SKM-1 (cell line): ENCODE measurements around the gene ACTN1.
"Not testable (repeated sequence)": the region's sequence is repeated elsewhere in the genome, so short reads cannot be mapped to it uniquely, and the experiment has no call there.

Experiments used
- DNase-seq: peaks from one replicate; lab custom pipeline; 2025; ENCODE audit not compliant: unreplicated experiment; lab: John Stamatoyannopoulos, UW

ACTN1 gene

DNA sequence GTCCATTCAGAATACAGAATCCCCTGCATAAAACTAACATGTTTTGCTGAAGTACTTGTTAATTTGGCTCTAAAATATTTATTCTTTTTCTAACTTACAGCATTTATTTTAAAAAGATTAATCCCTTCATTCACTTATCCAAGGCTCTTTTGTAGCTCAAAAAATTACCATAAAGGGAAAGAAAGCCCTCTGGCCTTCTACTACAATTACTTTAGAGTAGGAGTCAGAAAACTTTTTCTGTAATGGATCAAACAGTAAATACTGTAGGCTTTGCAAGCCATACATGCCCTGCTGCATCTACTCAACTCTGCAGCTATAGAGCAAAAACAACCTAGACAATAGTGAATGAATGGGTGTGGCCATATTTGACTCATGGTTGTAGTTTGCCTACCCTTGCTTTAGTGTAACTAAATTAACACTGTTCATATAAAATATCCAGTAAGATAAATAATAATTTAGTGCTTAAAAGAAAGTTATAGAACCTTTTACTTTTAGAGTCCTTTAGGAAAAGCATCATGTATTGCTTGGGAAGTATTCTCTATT lies 112.0 kb downstream of the ACTN1 start:
- no peak for DNase-seq

DNA sequence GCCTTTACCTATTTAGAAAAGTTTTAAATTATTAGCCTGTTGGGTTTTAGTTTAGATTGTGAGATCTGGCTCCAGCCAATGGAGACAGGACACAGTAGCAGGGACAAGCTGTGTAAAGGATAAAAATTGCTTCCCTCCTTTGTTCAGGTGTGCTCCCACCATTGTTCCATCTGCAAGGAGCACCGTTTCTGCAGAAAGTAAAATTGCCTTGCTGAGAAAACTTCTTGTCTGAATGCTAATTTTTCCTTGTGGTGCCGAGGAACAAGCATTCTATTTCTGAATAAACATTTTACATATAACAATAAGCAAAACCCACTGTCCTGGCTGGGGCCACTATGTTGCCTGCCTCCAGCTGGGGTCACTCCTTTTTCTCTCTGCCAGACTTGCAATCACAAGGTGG lies 113.6 kb downstream of the ACTN1 start:
- DNase-seq = no peak

GRCh38 chr14:68864361-68864750 lies 114.7 kb downstream of the ACTN1 start:
- DNase-seq = no peak

DNA sequence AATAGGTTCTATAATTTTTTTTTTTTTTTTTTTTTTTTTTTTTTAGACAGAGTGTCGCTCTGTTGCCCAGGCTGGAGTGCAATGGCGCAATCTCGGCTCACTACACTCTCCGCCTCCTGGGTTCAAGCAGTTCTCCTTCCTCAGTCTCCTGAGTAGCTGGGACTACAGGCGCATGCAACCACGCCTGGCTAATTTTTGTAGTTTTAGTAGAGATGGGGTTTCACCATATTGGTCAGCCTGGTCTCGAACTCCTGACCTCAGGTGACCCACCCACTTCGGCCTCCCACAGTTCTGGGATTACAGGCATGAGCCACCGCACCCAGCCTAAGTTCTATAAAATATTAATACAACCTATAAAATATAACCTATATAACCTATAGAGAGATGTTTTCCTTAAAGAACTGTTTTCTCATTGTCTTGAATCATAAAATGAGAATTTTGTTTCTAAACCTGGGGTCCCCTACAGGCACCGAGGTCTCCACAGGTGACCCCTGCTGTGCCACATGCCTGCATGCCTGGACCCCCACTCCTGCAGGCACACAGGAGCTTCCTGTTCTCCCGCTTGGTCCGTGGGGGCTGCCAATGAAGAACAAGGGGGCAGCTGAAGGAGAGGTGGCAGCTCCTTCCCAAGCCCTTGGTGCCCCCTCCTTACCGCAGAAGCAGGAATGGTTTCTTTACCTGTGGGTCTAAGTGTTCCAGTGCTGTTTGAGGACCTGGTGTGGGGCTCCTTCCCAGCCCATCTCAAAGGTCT lies 115.3 kb downstream of the ACTN1 start:
- no peak for DNase-seq

- DNase-seq = peak; percentile 29
Measured at GRCh38 chr14:68862954-68863594, 116.0 kb downstream of the ACTN1 start.

DNA sequence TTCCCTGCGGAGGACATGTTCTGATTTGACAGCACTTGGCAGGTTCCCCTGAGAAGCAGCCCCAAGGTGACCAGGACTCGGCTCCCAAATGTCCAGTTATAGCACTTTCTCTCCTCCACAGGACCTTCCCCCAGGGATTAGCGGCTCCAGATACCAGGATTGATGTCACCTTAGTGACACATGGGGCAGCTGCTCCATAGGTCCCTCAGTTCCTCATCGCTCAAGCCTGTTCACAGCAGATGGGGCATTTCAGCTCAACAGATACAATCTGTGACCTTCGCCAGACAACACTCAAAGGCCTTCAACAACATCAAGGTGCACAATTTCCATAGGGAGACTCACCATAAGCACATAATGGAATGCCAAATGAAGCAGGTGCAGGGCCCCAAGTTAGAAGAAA lies 118.3 kb downstream of the ACTN1 start:
- no peak for DNase-seq

DNA sequence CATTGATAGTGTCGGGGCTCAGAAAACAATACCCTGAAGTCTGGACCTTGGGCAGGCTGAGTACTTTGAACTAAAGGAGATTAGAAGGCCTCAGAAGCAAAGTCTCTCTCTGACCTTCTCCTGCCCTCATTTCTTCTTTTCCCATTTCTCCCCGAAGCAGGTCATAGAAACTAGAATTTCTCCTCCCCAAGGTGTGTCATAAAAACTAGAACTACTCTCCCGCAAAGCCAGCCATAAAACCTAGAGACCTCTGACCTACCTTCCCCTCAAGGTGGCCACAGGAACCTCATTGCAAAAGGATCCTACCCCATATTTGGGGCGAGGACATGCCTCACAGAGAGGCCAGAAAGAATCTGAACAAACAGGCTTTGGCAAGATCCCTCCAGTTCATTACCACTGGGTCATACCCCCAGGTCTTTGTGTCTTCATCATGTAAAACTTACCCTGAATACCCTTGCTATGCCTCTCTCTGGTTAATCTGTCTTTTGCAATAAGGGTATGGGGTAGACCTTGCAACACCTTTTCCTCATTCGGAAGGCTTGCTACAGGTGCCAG lies 121.5 kb downstream of the ACTN1 start:
- DNase-seq = no peak

GRCh38 chr14:68856572-68856971 lies 122.5 kb downstream of the ACTN1 start:
- DNase-seq = no peak

DNA sequence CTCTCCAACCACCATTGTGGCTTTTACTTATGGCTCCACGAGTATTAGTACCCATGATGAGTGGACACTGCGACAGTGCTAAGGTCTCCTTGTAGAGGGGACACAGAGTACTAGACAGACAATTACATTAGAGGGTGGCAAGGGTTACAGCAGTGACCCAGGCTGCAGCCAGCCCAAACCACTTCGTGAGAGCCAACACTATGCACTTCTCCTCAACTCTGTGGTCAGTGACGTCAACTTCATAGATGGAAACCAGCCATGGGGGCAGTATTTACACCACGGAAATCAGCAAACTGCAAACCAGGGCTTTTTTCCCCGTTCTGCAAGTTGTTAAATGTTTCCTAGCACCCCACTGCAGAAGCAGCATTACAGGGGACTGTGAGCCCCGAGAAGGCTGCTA lies 124.7 kb downstream of the ACTN1 start:
- peak; percentile 20 for DNase-seq

- DNase-seq = no peak
Measured at GRCh38 chr14:68853749-68854148, 125.4 kb downstream of the ACTN1 start.

- not testable (repeated sequence) for DNase-seq
Measured at GRCh38 chr14:68852493-68852892, 126.6 kb downstream of the ACTN1 start.

GRCh38 chr14:68851078-68851477 lies 128.0 kb downstream of the ACTN1 start:
- DNase-seq = no peak

DNA sequence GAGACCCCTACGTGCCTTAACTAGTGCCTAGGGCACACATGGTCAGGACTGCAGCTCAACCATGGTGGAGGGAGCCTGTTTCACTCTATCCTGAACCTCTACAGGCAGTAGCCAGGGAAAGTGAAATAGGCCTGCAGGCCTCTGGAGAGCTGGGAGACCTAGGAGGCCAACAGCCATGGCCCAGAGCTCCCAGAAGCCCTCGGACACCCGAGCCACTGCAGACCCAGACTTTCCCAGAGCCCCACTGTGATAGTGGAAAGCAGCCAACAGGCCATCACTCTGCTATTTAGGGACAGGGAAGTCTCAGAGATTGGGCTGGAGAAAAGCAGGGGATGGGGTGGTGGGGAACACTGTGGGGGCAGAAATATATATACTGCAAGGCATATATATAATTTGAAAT lies 129.7 kb downstream of the ACTN1 start:
- no peak for DNase-seq

DNA sequence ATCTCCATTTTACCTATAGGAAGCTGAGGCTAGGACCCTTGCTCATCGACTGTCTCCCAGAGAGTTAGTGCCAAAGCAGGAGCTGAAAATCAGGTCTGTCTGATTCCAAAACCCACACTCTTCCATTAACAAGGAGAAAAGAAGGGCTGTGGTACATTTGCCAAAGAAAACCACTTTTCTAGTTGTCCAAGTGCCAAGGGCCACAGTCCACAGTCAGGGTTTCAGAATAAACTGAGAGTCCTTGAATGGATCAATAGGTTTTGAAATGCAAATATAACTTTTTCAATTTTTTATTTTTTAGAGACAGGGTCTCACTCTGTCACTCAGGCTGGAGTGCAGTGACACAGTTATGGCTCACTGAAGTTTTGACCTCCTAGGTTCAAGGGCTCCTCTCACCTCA lies 130.8 kb downstream of the ACTN1 start:
- DNase-seq = no peak

GRCh38 chr14:68847640-68848039 lies 131.5 kb downstream of the ACTN1 start:
- not testable (repeated sequence) for DNase-seq

- DNase-seq = no peak
Measured at GRCh38 chr14:68846466-68846865, 132.6 kb downstream of the ACTN1 start.

DNA sequence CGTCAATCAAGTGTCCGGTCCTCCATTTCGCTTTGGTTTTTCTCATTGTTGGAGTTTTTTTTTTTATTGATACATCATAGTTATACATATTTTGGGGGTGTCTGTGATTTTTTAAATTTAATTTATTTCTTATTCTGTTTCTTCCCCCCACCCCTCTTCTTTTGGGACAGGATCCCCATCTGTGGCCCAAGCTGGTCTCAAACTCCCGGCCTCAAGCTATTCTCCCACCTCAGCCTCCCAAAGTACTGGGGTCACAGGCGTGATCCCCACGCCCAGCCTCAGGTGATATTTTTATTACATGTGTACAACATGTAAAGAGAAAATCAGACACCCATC lies 134.9 kb downstream of the ACTN1 start:
- DNase-seq = no peak

GRCh38 chr14:68843471-68844209 lies 135.5 kb downstream of the ACTN1 start:
- DNase-seq = peak; percentile 4

GRCh38 chr14:68842298-68842697 lies 136.8 kb downstream of the ACTN1 start:
- no peak for DNase-seq

DNA sequence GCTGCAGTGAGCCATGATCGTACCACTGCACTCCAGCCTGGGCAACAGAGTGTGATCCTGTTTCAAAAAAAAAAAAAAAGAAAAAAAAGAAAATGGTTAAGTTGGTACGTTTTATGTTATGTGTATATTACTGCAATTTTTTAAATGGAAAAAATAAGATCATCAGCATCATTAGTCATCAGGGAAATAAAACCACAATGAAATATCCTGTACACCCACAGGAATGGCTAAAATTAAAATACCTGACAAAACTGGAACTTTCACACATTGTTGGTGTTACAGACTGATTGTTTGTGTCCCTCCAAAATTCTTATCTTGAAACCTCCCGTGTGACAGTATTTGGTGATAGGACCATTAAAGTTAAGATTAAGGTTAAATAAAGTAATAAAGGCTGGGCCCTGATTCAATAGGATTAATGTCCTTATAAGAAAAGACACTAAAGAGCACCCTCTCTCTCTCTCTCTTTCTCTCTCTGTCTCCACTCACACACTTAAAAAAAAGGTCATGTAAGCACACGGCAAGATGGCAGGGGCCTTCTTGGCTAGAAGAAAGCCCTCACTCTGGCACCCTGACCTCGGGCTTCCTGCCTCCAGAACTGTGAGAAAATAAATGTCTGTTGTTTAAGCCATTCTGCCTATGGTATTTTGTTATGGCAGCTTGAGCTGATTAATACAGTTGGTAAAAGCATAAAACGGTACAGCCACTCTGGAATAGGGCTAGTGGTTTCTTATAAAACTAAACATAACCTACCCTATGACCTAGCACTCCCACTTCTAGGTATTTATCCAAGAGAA lies 137.9 kb downstream of the ACTN1 start:
- no peak for DNase-seq

DNA sequence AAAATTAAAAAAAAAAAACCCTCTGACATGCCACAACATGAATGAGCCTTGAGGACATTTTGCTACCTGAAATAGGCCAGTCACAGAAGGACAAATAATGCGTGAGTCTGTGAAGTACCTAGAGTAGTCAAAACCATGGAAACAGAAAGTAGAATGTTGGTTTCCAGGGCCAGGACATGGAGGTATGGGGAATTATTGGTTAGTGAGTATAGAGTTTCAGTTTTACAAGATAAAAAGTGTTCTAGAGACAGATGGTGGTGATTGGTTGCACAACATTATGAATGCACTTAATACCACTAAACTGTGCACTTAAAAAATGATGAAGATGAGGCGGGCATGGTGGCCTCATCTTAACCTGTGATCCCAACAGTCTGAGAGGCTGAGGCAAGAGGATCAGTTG lies 138.6 kb downstream of the ACTN1 start:
- DNase-seq = no peak
